ENCODE data around the gene NISCH.

- TF ChIP-seq CTCF (IDR thresholded peaks at IDR 0.05) (no peak), EZH2phosphoT487 (IDR thresholded peaks at IDR 0.05) (no peak)
Measured at GRCh38 chr3:52407779-52408178, 47.6 kb upstream of the NISCH start.
